SH-SY5Y (cell line): Measurements from ENCODE around the gene IGSF23.

Source experiments
- GATA2 ChIP-seq: IDR thresholded peaks from 2 replicates; pipeline ENCODE4 v1.6.1; 2011; ENCODE audit warnings: mild to moderate bottlenecking, low read depth, low read length
- GATA3 ChIP-seq: IDR thresholded peaks from 2 replicates; pipeline ENCODE4 v1.6.1; 2011; ENCODE audit warnings: low read depth, mild to moderate bottlenecking, low read length, moderate library complexity

The IGSF23 gene, protein sequence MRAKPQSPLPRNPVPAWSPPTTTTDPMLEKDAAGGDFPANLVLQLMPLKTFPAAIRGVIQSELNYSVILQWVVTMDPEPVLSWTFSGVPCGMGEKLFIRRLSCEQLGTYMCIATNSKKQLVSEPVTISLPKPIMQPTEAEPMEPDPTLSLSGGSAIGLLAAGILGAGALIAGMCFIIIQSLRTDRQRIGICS

DNA sequence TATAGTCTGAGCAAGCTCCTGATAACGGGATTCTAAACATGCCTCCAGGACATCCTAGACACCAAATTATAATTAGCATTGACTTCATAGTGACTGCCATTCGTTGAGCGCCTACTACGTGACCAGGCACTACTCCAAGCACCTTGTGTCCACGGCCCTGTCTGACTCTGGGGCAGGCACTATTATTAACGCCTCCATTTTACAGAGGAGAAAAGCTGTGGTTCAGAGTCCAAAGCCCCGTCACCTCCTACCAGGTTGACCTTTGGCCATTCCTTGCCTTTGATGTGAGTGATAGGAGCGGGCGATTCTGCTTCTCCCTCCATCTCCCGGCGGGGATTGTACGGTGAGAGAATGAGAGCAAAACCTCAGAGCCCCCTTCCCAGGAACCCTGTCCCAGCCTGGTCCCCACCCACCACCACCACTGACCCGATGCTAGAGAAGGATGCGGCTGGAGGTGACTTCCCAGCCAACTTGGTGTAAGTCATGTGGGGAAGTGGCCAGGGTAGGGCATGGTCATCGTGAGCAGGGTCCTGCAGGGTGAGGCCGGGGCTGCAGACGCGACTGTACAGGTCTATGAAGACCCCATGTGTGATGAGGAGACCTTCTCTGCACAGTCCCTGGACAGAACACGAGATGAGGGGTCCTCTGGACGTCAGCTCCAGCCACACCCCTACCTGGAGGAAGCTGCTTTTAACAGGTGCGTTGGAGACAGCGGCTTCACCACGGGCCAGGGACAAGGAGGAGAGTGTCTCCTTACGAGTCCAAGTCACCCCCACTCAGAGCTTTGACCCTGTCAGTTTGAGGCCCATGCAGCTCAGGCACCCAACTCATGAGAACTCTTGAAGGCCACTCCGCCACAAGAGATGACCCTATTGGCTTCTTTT is at the start of gene IGSF23:
Gene IGSF23 (plus strand): TSS at position 269 of the 884 bp plus-strand sequence. CDS start 83 bp downstream, at position 352.
- TF ChIP-seq GATA2, result no peak
- TF ChIP-seq GATA3, result no peak

DNA sequence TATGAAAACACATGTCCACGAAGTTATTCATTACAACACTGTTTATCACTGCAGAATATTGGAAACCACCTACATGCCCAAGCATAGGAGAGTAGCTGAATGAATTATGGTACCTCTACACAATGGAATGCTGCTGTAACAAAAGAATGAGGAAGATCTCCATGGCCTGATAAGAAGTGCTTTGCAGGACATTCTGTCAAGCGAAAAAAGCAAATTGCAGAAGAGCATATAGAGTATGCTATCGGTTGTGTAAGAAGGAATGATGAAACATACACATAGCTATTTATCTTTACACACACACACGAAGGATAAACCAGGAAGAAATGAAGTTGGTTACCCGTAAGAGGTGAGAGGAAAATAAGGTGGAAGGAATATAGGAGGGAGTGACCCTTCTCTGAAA is 46.4 kb upstream of the IGSF23 start:
- TF ChIP-seq GATA2, result no peak
- TF ChIP-seq GATA3, result no peak

DNA sequence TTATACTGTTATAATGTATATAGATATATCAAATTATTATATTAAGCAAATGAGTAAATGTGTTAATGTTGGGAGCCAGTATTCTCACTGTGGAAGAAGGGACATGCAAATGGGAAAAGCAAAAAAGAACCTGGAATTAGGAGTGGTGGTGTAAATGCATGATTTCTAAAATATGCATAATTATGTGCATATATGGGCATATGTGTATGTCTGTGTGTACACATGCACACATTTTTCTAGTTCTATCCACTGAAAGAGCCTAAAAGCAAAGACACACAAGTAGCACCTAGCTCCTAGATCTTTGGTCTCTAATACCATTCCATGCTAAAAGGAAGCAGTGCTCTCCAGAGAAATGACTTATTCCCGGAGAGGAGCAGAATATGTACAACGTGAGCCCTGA is 45.6 kb upstream of the IGSF23 start:
- TF ChIP-seq GATA3 (no peak), GATA2 (no peak)

DNA sequence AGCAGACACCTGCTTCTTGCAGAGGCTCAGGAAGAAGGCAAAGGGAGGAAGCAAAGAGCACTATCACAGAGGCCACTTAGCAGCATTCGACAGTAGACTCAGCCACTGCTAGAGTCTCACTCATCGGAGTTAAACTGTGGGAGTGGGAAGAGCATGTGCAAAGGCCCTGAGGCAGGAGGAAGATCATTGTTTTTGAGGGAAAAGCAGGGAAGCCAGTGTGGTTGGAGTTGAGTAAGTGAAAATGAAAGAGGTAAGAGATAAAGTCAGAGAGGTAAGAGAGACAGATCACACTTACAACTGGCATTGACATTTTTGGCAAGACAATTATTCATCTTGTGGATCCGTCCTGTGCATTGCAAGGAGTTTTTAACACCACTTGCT is 42.8 kb upstream of the IGSF23 start:
- TF ChIP-seq GATA2 (no peak), GATA3 (no peak)

DNA sequence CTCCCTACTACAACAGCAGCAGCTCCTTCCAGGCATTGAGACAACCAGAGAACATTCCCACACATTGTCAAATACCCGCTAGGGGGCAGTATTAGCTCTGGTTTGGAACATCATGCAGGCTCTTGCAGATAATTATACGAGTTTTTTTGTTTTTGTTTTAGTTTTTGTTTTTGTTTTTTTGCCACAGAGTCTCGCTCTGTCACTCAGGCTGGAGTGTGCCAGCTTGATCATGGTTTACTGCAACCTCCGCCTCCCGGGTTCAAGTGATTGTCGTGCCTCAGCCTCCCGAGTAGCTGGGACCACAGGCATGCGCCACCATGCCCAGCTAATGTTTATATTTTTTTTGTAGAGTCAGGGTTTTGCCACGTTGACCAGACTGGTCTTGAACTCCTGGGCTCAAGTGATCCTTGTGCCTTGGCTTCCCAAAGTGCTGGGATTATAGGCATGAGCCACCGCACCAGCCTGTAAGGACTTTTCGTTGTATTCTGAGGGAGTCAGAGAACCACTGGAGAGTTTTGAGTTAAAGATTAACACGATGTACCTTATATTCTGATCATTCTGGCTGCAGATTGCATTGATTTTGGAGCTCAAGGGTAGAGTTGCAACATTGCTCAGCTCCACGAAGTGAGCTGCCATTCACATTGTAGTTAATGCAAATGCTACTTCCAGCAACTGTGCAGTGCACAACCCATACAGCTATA is 42.2 kb upstream of the IGSF23 start:
- no peak for TF ChIP-seq GATA2
- no peak for TF ChIP-seq GATA3

DNA sequence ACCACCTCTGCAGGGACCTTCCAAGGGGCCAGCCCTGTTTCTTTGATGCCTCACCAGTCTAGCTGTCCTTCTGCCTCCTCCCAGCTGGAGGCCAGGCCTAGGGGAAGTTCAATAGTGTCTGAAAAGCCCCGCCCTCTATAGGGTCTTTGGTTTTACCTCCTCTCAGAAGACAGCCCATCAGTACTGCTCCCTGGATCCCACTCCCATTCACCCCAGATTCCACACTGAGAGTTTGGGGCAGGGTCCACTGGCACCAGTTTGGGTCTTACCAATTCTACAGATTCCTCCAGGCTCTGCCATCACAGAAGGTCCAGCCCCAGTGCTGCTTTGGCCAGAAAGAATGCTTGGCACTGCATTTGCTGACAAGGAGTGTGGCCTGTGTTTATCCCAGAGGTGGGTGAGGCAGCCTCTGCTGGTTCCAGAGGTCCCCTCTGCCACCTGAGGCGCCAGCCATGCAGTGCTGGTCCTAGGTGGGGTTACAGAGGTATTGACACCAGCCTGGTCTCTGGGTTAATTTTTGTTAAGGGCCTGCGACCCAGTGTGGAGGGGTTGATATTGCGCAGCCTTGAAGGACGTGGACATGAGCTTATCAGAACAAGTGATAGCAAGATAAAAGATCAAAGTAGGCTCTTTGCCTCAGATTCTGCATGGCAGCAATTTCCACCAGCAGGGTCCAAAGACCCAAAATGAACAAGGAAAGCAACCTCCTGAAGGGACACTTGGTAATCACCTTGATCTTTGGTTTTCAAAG is 41.4 kb upstream of the IGSF23 start:
- no peak for TF ChIP-seq GATA3
- TF ChIP-seq GATA2, result no peak

DNA sequence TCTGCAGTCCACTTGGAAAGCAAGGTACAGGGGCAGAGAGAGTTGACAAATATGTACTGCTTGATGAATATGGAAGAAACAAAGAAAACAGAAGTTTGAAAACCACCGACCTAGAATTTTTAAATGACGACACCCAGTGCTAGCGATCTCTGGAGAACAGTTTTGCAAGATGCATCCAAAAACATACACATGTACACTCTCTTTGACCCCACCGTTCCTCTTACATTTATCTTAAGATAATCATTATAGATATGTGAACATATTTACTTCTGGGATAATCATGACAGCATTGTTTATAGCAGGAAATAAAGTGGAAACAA is 40.8 kb upstream of the IGSF23 start:
- no peak for TF ChIP-seq GATA2
- no peak for TF ChIP-seq GATA3

DNA sequence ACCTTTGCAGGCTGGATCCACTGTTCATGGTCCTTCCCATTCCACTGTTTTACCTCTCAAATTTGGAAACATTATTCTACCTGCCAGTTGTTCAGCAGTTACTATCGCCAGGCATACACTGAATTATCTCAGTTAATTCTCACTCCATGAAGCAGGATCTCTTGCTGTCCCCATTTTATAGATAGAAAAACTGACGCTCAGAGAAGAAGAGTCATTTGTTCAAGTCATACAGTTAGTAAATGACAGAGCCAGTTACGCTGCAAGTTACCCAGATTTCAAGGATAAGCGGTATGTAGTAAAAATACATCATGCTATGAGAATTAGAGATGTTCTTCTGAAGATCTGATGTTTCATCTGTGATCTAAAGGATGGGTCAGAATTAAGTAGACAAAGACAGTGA is 40.2 kb upstream of the IGSF23 start:
- TF ChIP-seq GATA2, result no peak
- no peak for TF ChIP-seq GATA3

DNA sequence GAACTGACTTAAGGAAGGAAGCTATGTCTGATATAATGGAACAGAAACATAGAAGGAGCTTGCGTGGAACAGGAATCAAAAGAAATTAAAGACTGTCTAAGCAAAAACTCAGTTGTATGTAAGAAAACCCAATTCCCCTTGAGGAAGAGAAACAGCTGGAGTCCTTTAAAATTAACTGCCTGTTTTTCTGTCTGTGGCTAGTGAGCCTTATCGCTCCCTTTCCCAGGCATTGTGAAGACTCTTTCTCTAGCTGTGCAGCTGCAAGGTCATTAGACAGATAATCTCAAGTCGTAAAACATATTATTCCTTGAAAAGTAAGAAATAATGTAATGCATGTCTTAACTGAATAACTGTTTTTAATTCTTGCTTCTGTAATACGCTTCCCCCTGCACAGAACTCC is 39.7 kb upstream of the IGSF23 start:
- TF ChIP-seq GATA2, result no peak
- no peak for TF ChIP-seq GATA3

DNA sequence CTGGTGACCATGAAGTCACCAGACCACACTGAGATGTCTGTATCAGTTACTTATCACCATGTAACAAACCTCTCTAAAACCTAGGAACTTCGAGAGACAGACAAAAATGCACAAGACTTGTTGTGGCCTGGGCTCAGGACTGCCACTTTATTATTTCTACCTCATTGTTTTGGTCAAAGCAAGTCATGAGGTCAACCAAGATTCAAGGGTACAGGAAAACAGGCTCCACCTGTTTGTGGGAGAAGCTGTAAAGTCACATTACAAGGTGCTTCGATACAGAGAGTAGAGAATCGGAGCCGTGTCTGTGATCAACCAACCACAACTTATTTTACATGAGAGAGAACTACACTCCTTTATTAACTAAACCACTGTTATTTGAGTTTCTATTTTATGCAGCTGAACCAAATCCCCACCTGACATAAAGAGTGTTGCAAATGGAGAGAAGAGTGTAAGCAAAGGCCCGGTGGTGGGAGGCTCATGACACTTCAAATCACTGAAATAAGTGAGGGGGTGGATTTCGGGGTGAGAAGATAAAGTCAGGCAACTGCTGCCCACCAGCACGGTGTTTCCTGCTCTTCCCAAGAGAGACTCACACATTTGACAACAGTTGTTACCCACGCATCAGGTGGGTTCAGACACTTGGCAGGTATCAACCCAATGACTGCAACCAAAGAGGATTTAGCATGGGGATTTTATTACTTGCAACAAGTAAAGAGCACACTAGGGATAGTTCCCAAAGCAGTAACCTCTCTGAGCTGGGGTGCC is 39.0 kb upstream of the IGSF23 start:
- TF ChIP-seq GATA2 (no peak), GATA3 (no peak)

DNA sequence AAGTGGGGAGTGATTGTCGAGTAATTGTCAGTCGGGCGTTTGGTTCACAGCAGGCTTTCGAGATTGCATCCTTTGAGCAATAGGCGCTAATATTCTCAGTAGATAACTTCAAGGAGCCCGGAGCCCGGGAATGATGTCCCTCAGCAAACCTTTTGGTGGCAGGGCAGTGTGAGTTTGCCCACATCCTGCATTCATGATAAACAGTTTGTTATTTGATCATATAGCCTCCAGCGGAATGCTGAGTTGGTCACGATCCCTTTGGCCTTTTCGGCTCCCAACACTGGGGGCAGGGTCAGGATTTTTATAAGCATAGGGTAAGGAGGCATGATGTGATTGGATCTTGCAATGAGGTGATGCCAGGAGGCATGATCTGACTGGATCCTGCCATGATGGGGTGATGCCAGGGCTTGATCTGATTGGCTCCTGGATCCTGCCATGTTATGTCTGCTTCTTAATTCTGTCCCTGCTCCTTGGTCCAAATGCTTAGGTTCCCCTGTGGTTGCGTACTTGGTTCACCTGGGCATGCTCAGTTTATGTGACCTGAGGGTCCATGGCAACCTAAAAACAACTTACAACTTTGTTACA is 38.2 kb upstream of the IGSF23 start:
- TF ChIP-seq GATA2 (no peak), GATA3 (no peak)

DNA sequence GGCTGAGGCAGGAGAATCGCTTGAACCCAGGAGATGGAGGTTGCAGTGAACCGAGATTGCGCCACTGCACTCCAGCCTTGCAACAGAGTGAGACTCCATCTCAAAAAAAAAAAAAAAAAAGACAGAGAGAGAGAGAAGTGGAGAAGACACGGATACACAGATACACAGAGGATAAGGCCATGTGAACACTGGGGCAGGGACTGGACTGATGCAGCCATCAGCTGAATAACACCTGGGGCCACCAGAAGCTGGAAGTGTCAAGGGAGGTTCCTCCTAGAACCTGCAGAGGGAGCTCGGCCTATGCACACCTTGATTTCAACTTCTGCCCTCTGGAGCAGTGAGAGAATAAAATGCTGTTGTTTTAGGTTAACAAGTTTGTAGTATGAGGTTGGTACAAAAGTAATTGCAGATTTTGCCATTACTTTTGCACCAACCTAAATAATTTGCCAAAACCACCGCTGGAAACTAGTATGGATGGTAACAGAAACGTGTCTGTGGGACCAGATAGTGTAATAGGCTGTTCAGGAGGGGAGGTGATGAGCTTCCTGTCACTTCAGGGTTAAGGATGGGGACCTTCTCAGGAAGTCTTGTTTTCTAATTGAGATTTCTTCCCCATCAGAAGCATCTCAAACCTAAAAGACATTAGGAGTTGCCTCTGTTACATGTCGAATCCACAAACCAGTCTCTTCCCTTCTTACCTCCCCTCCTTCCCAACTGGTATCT is 36.4 kb upstream of the IGSF23 start:
- TF ChIP-seq GATA2 (no peak), GATA3 (no peak)

DNA sequence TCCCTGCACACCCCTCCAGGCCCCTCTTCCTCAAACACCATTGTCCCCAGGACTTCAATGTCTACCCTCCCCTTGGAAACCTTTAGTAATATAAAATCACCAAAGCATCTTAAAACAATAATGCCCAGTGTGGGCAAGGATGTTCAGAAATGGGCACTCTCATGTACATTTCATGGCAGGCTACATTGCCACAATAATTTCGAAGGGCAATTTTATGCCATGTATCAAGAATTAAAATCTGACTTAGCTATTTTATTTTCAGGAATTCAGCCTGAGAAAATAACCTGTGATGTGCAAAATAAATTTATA is 35.8 kb upstream of the IGSF23 start:
- TF ChIP-seq GATA2 (no peak), GATA3 (no peak)
